ENCODE measurements around the gene IRS1. TPM values are rescaled to one million over a fixed set of nuclear protein-coding genes. Genes with fewer than 3 reads are reported as not detected.

Gene IRS1
- total RNA-seq, 4 donors from 2014 or later = 11.9 to 29.6 (median 13.2) TPM

DNA sequence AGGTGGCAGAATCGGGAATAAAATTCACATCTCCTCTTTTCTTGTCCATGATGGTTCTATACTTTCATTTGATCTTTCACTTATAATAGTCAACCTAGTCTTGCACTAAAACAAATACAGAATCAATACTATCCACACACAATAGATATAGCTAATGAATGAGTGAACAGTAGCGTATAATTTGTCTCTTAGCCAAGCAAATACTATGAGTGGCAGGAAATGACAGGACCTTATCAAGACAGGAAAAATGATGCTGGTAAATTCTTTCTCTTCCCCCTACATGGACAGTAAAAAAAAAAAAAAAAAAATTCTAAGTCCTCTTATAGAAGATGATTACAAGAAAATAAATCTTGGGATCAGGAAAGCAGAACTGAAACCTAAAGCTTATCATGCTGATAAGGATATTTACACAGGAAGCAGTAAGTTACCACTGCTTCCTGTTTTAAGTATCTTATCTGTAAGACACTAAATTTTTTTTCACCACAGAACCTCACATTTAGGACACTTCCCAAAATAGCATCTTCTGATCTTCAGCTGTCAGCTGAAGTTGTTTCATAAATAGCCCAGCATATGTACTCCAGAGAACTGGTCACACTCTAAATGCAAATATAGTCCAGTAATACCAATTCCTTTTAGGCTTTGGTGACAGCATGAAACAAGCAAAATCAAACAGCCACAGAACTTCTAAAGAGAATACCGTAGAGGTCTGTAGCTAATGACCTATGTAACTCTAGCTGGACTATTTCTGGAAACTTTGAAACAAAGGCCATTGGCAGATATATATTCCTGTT, 27.0 kb downstream of the IRS1 start:
- TF ChIP-seq, protein P1, sequence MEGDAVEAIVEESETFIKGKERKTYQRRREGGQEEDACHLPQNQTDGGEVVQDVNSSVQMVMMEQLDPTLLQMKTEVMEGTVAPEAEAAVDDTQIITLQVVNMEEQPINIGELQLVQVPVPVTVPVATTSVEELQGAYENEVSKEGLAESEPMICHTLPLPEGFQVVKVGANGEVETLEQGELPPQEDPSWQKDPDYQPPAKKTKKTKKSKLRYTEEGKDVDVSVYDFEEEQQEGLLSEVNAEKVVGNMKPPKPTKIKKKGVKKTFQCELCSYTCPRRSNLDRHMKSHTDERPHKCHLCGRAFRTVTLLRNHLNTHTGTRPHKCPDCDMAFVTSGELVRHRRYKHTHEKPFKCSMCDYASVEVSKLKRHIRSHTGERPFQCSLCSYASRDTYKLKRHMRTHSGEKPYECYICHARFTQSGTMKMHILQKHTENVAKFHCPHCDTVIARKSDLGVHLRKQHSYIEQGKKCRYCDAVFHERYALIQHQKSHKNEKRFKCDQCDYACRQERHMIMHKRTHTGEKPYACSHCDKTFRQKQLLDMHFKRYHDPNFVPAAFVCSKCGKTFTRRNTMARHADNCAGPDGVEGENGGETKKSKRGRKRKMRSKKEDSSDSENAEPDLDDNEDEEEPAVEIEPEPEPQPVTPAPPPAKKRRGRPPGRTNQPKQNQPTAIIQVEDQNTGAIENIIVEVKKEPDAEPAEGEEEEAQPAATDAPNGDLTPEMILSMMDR (IDR thresholded peaks at IDR 0.05; ENCODE audit: low read depth) = no peak

DNA sequence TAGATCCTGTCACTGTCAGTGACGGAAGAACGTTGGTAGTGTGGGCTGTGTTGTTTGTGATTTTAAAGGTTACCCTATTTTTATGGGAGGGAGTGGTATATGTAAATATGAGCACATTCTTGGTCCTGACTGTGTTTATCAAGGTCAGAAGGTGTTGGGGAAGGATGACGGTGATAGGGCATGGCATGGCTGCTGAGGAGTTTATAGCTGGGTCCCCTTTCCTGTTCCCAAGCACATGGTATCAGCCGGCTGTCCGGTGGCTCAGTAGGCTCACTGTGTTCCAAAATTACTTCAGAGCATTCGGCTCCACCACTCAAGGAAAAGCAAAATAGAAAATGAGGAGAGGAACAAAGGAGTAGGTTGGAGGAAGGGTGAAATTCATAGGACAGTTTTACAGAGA, 28.6 kb downstream of the IRS1 start:
- TF ChIP-seq, protein P1 (IDR thresholded peaks at IDR 0.05; ENCODE audit: low read depth) = no peak

DNA sequence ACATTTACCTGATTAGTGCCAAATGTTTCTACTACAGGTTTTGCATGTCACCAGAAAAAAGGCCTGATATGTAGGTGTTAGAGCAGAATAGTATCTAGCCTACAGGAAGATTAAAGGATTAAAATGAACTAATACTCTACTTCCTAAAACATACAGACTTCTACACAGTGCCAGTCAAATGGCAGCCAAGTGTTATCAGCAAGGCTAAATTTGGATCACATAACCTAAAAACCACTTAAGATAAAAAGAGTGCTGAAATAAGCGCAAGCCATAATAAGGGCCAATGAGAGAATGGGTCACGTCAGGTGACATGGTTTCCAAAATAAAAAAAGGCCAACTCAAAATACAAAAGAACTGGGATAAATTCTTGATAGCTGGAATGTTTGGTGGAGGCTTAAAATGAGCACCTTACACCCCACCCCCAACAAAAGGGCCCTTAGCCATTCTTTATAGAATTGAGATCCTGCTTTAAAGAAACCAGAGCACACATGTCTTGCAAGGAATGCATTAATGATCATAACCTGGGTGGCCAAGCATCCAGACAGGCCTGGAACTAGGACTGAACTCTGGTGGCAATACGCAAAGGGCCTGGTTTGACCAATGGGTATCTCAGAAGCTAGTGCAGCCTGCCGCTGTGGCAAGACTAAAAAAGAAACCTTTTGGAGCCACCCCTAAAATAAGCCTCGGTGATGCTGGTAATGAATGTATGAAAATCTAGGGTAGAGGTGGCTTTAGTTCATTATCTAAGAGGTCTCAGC, 32.4 kb downstream of the IRS1 start:
- TF ChIP-seq, protein P1 (IDR thresholded peaks at IDR 0.05; ENCODE audit: low read depth) = no peak

DNA sequence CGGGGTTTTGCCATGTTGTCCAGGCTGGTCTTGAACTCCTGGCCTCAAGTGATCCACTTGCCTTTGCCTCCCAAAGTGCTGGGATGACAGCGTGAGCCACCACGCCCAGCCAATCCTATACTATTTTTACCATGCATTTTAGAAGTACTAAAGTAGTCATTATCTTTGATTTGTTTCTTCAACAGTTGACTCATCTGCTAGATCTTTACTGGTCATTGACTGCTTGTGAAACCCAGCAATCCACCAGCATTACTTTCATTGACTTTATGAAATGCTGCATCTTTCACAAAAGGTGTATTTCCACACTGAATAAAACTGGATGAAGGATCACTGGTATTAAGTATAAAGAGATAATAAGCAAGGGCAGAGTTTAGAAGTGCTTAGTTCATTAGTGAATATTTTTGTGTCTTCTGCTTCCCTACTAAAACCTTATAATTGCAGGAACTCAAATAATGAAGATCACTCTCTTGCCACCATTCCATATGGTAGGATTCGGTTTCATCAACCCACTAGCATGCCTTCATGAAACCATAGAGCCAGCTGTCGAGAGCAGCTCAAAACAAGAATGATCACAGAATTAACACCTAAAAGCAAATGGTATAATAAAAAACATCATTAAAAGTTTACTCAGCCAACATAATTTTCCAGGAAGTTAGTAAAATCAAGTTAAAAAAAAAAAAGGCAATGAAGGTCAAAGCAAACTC, 33.1 kb downstream of the IRS1 start:
- TF ChIP-seq, protein P1 (IDR thresholded peaks at IDR 0.05; ENCODE audit: low read depth) = no peak

GRCh38 chr2:226763320-226763719, 36.3 kb downstream of the IRS1 start:
- TF ChIP-seq, protein P1 (IDR thresholded peaks at IDR 0.05; ENCODE audit: low read depth) = no peak

DNA sequence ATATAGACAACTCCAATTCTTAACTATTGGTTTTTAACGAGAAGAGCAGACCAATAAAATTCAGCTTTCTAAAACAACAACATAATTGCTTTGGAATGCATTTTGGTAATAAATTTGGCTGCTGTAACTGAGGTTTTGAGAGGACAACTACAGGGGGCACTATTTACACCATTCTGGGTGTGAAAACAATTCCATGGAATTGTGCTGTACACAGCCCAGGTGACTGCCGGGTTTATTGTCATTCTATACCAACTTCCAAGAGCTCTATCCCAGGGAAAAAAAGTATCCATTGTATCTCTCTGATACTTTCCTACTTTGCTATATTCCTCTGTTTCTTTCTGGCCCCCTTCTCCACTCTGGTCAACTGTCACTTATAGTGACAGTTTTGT, 38.4 kb downstream of the IRS1 start:
- TF ChIP-seq, protein P1 (IDR thresholded peaks at IDR 0.05; ENCODE audit: low read depth) = no peak

Measured in subcutaneous adipose tissue (tissue), 4 donors.